Astrocyte (in vitro differentiated cells and primary cell): ENCODE data around the gene ACTN4. TPM values are rescaled to one million over a fixed set of nuclear protein-coding genes. Genes with fewer than 3 reads are reported as not detected.
A peak's percentile ranks its signal among the peaks of the same experiment; 100 is the strongest.

ENCODE experiments used
- DNase-seq: peaks from one replicate; pipeline ENCODE4 v3.0.0-alpha.2; 2010; ENCODE audit warnings: low read depth
- FAIRE-seq: peaks from 2 replicates; lab custom pipeline; 2011; peaks lifted over from hg19 to GRCh38; lab: Jason Lieb, UNC
- H2AFZ ChIP-seq: 2 replicates; pipeline ENCODE4 v1.6.0; 2012; ENCODE audit warnings: low read depth, low read length, inconsistent platforms
- H3K27ac ChIP-seq: 2 replicates; pipeline ENCODE4 v1.5.1; 2011; ENCODE audit warnings: low read depth, low read length, inconsistent platforms
- H3K27me3 ChIP-seq: 2 replicates; pipeline ENCODE4 v1.6.0; 2011; ENCODE audit warnings: low read length, inconsistent platforms; ENCODE audit not compliant: insufficient read depth
- H3K36me3 ChIP-seq: 2 replicates; pipeline ENCODE4 v1.5.1; 2011; ENCODE audit warnings: low read length, inconsistent platforms; ENCODE audit not compliant: insufficient read depth
- H3K4me1 ChIP-seq: 2 replicates; pipeline ENCODE4 v1.5.1; 2011; ENCODE audit warnings: low read length, inconsistent platforms; ENCODE audit not compliant: insufficient read depth
- H3K4me2 ChIP-seq: 2 replicates; pipeline ENCODE4 v1.6.0; 2012; ENCODE audit warnings: low read length, inconsistent platforms
- H3K4me3 ChIP-seq: 2 replicates; pipeline ENCODE4 v1.5.1; 2011; ENCODE audit warnings: low read depth, mild to moderate bottlenecking, low read length, inconsistent platforms; ENCODE audit not compliant: insufficient read depth
- H3K79me2 ChIP-seq: 2 replicates; pipeline ENCODE4 v1.6.0; 2012; ENCODE audit warnings: mild to moderate bottlenecking, low read length, inconsistent platforms; ENCODE audit not compliant: insufficient read depth
- H3K9ac ChIP-seq: 2 replicates; pipeline ENCODE4 v1.6.0; 2012; ENCODE audit warnings: mild to moderate bottlenecking, low read length, inconsistent platforms
- H3K9me3 ChIP-seq: 2 replicates; pipeline ENCODE4 v1.5.1; 2012; ENCODE audit warnings: low read depth, mild to moderate bottlenecking, low read length, inconsistent platforms; ENCODE audit not compliant: insufficient read depth
- H4K20me1 ChIP-seq: 2 replicates; pipeline ENCODE4 v1.6.0; 2012; ENCODE audit warnings: low read length, inconsistent platforms; ENCODE audit not compliant: insufficient read depth
- H3K27ac Mint-ChIP-seq: one replicate; pipeline ENCODE4 v1.8.0; 2021; ENCODE audit warnings: mild to moderate bottlenecking, mixed read lengths; ENCODE audit not compliant: unreplicated experiment
- H3K27me3 Mint-ChIP-seq: one replicate; pipeline ENCODE4 v1.8.0; 2021; ENCODE audit warnings: low read depth, mixed read lengths; ENCODE audit not compliant: unreplicated experiment
- H3K36me3 Mint-ChIP-seq: one replicate; pipeline ENCODE4 v1.8.0; 2021; ENCODE audit warnings: low read depth, mixed read lengths; ENCODE audit not compliant: unreplicated experiment
- H3K4me1 Mint-ChIP-seq: one replicate; pipeline ENCODE4 v1.8.0; 2021; ENCODE audit warnings: low read depth, mixed read lengths; ENCODE audit not compliant: unreplicated experiment
- H3K4me3 Mint-ChIP-seq: one replicate; pipeline ENCODE4 v1.8.0; 2021; ENCODE audit warnings: mild to moderate bottlenecking, moderate library complexity, mixed read lengths; ENCODE audit not compliant: unreplicated experiment
- H3K9me3 Mint-ChIP-seq: one replicate; pipeline ENCODE4 v1.8.0; 2021; ENCODE audit warnings: mild to moderate bottlenecking, mixed read lengths; ENCODE audit not compliant: unreplicated experiment
- EZH2 ChIP-seq: IDR thresholded peaks from 2 replicates; pipeline ENCODE4 v1.6.1; 2012; ENCODE audit warnings: mild to moderate bottlenecking, low read length, inconsistent platforms; ENCODE audit not compliant: insufficient read depth
- total RNA-seq: library from RNA; stranded (reverse); gene quantifications from 2 replicates; pipeline ENCODE4 v1.2.1, GENCODE V29; 2021
- TF ChIP-seq, protein P1 (sequence below): IDR thresholded peaks from 2 replicates; pipeline ENCODE4 v1.5.1; 2011; ENCODE audit warnings: low read depth, mild to moderate bottlenecking, inconsistent platforms, low read length, moderate library complexity; ENCODE audit not compliant: insufficient read depth

ACTN4 gene
- total RNA-seq, 1 donor from 2014 or later: 879 TPM

DNA sequence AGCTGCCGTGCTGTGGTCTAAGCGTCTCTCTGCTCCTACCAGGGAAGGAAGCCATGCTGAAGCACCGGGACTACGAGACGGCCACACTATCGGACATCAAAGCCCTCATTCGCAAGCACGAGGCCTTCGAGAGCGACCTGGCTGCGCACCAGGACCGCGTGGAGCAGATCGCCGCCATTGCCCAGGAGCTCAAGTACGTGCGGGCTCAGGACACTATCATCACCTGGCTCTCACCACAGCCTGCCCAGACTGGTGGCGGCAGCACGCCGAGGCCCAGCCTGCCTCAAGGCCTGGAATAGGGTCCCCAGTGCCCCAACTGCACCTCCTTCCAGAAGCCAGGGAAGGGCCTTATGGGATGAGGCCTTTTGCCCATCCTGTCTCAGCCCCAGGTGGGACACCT, 74.0 kb downstream of the ACTN4 start:
- H3K9me3 ChIP-seq: no peaks in the 10 kb centered on the region
- no peak for FAIRE-seq
- peaks cover 15% of the 10 kb centered on the region for H3K36me3 Mint-ChIP-seq
- peak overlapping the region; percentile 5 for H3K9ac ChIP-seq
- no peaks in the 10 kb centered on the region for H3K27me3 Mint-ChIP-seq
- no peak for TF ChIP-seq EZH2
- TF ChIP-seq, protein P1, sequence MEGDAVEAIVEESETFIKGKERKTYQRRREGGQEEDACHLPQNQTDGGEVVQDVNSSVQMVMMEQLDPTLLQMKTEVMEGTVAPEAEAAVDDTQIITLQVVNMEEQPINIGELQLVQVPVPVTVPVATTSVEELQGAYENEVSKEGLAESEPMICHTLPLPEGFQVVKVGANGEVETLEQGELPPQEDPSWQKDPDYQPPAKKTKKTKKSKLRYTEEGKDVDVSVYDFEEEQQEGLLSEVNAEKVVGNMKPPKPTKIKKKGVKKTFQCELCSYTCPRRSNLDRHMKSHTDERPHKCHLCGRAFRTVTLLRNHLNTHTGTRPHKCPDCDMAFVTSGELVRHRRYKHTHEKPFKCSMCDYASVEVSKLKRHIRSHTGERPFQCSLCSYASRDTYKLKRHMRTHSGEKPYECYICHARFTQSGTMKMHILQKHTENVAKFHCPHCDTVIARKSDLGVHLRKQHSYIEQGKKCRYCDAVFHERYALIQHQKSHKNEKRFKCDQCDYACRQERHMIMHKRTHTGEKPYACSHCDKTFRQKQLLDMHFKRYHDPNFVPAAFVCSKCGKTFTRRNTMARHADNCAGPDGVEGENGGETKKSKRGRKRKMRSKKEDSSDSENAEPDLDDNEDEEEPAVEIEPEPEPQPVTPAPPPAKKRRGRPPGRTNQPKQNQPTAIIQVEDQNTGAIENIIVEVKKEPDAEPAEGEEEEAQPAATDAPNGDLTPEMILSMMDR: no peak
- H3K4me3 Mint-ChIP-seq: no peak overlapping the region
- no peak overlapping the region for H3K4me2 ChIP-seq
- H3K4me1 Mint-ChIP-seq: peaks cover 15% of the 10 kb centered on the region
- H3K27ac Mint-ChIP-seq: no peak overlapping the region
- peaks cover 67% of the 10 kb centered on the region for H3K79me2 ChIP-seq
- H3K27me3 ChIP-seq: no peaks in the 10 kb centered on the region
- no peaks in the 10 kb centered on the region for H3K9me3 Mint-ChIP-seq
- H4K20me1 ChIP-seq: peaks cover 86% of the 10 kb centered on the region
- H3K4me3 ChIP-seq: no peak overlapping the region
- H2AFZ ChIP-seq: no peak overlapping the region
- no peak for DNase-seq
- peaks cover 25% of the 10 kb centered on the region for H3K4me1 ChIP-seq
- no peak overlapping the region for H3K27ac ChIP-seq
- H3K36me3 ChIP-seq: peaks cover 48% of the 10 kb centered on the region

DNA sequence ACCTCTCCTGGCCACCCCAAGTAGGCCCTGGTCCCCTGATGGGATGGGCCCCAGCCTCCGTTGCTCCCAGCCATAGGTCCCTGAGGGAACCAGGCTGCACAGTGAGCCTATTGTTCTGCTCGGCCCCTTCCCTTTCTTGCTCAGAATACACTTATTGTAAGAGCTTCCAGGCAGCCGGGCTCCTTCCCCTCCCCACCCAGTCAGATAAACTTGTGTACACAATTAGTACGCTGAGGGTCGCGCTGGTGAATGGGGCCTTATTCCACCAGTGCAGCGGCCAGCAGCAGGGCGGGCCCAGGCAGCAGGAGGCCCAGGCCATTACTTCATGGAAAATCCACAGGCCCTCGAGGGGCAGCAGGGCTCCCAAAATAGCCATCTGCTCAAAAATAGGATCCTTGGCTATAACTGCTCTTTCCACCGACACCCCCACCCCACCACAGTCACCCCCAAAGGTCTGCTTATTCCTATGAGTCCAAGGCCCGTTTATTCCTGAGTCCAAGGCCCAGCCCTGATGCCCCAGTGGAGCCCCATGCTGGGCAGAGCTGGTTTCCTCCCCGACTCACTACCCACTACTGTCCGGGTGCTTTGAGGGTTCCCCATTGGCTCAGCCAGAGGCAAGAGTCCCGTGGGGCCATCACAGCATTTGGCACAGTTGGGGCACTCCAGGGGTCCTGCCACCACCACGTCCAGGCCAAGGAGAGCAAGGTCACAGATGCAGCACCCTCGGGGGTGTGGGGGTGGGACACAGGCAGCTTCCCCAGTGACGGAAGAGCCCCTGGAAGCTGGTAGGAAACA, 74.7 kb downstream of the ACTN4 start:
- H3K4me1 Mint-ChIP-seq: peaks cover 15% of the 10 kb centered on the region
- no peak overlapping the region for H3K27ac Mint-ChIP-seq
- Histone ChIP-seq H3K36me3 (peaks cover 49% of the 10 kb centered on the region), H3K4me1 (peaks cover 25% of the 10 kb centered on the region), H3K79me2 (peaks cover 67% of the 10 kb centered on the region), H3K4me2 (no peak overlapping the region), H3K27me3 (no peaks in the 10 kb centered on the region), H3K9me3 (no peaks in the 10 kb centered on the region), H4K20me1 (peaks cover 85% of the 10 kb centered on the region), H3K27ac (peak overlapping the region; percentile 25), H3K4me3 (no peak overlapping the region), H2AFZ (no peak overlapping the region), H3K9ac (peak overlapping the region; percentile 35)
- H3K9me3 Mint-ChIP-seq: no peaks in the 10 kb centered on the region
- peaks cover 15% of the 10 kb centered on the region for H3K36me3 Mint-ChIP-seq
- FAIRE-seq (no peak), DNase-seq (no peak)
- TF ChIP-seq, protein P1: no peak
- TF ChIP-seq EZH2: no peak
- H3K27me3 Mint-ChIP-seq: no peaks in the 10 kb centered on the region
- H3K4me3 Mint-ChIP-seq: peak overlapping the region; percentile 45
